SK-N-SH treated with all-trans-retinoic acid at 6 μM for 48 hours (cell line): ENCODE data around the gene THSD4.

Experiments used
- ARNTL ChIP-seq: fragments of 450-650 bp; formaldehyde crosslinking; IDR thresholded peaks from 2 replicates; pipeline ENCODE4 v1.5.0; 2020; ENCODE audit warnings: low read depth, mild to moderate bottlenecking, moderate library complexity, borderline replicate concordance
- BACH2 ChIP-seq: fragments of 250-450 bp; sonication (Bioruptor Pico); IDR thresholded peaks from 2 replicates; pipeline ENCODE4 v1.9.0; 2021; ENCODE audit warnings: mild to moderate bottlenecking, borderline replicate concordance
- CREB5 ChIP-seq: fragments of 250-450 bp; sonication (Bioruptor Pico); IDR thresholded peaks from 2 replicates; pipeline ENCODE4 v1.5.1; 2020; ENCODE audit warnings: low read depth, mild to moderate bottlenecking, moderate library complexity
- PATZ1 ChIP-seq: fragments of 250-450 bp; sonication (Bioruptor Pico); IDR thresholded peaks from 2 replicates; pipeline ENCODE4 v1.8.0; 2020; ENCODE audit warnings: mild to moderate bottlenecking, moderate library complexity, borderline replicate concordance
- POU6F1 ChIP-seq: fragments of 250-450 bp; sonication (Bioruptor Pico); IDR thresholded peaks from 2 replicates; pipeline ENCODE4 v1.8.0; 2021; ENCODE audit warnings: low read depth, mild to moderate bottlenecking, moderate library complexity, borderline replicate concordance
- RARB ChIP-seq: fragments of 250-450 bp; sonication (Bioruptor Pico); IDR thresholded peaks from 2 replicates; pipeline ENCODE4 v1.8.0; 2021; ENCODE audit warnings: mild to moderate bottlenecking, moderate library complexity
- TOX ChIP-seq: fragments of 250-450 bp; sonication (Bioruptor Pico); IDR thresholded peaks from 2 replicates; pipeline ENCODE4 v1.8.0; 2021; ENCODE audit warnings: mild to moderate bottlenecking, moderate library complexity, borderline replicate concordance
- ZFP3 ChIP-seq: fragments of 250-450 bp; sonication (Bioruptor Pico); IDR thresholded peaks from 2 replicates; pipeline ENCODE4 v1.5.0; 2020; ENCODE audit warnings: mild to moderate bottlenecking, moderate library complexity
- ZNF565 ChIP-seq: fragments of 450-650 bp; formaldehyde crosslinking; conservative IDR thresholded peaks from 2 replicates; pipeline ENCODE4 v1.5.0; 2020; ENCODE audit warnings: low read depth, mild to moderate bottlenecking, moderate library complexity
- ZNF70 ChIP-seq: fragments of 450-650 bp; formaldehyde crosslinking; IDR thresholded peaks from 2 replicates; pipeline ENCODE4 v1.5.0; 2020; ENCODE audit warnings: mild to moderate bottlenecking, moderate library complexity

- TF ChIP-seq ZFP3 (CRISPR knock-in tag) = no peak
- TF ChIP-seq BACH2 (CRISPR knock-in tag) = no peak
- TF ChIP-seq ARNTL (CRISPR knock-in tag) = no peak
- no peak for TF ChIP-seq ZNF565 (CRISPR knock-in tag)
- no peak for TF ChIP-seq ZNF70 (CRISPR knock-in tag)
- TF ChIP-seq RARB (CRISPR knock-in tag) = no peak
- TF ChIP-seq CREB5 (CRISPR knock-in tag) = no peak
- TF ChIP-seq POU6F1 (CRISPR knock-in tag) = no peak
- TF ChIP-seq TOX = no peak
- TF ChIP-seq PATZ1 (CRISPR knock-in tag) = no peak
These were observed 159.8 kb downstream of the THSD4 start for GRCh38 chr15:71275098-71275497.
